ENCODE data around the gene OR51V1. TPM values are rescaled to one million over a fixed set of nuclear protein-coding genes. Genes with fewer than 3 reads are reported as not detected.

The OR51V1 gene
- total and polyA plus RNA-seq, 2 of the 13 experiments (the other 11 are each of a cell fraction or from before 2014, with no cell fraction given), result not detected

Other genes with a start within 250 kb of the OR51V1 start
- not detected in 2 replicates for gene OR51A2, start 245.0 kb downstream of the OR51V1 start, total RNA-seq (2016; rRNA removed; fragmentation: Illumina TruSeq; extraction: Trizol)
- gene OR51A2, start 245.0 kb downstream of the OR51V1 start, polyA plus RNA-seq (2011; rRNA removed), result not detected in 2 replicates
- gene OR51L1, start 205.8 kb downstream of the OR51V1 start, total RNA-seq (2016; rRNA removed; fragmentation: Illumina TruSeq; extraction: Trizol), result not detected in 2 replicates
- gene OR51L1, start 205.8 kb downstream of the OR51V1 start, polyA plus RNA-seq (2011; rRNA removed), result not detected in 2 replicates
- gene OR52J3, start 154.2 kb downstream of the OR51V1 start, total RNA-seq (2016; rRNA removed; fragmentation: Illumina TruSeq; extraction: Trizol), result not detected in 2 replicates
- not detected in 2 replicates for gene OR52J3, start 154.2 kb downstream of the OR51V1 start, polyA plus RNA-seq (2011; rRNA removed)
- not detected in 2 replicates for gene OR52E2, start 141.1 kb downstream of the OR51V1 start, total RNA-seq (2016; rRNA removed; fragmentation: Illumina TruSeq; extraction: Trizol)
- not detected in 2 replicates for gene OR52E2, start 141.1 kb downstream of the OR51V1 start, polyA plus RNA-seq (2011; rRNA removed)
- not detected in 2 replicates for gene OR52E1, start 131.1 kb downstream of the OR51V1 start, total RNA-seq (2016; rRNA removed; fragmentation: Illumina TruSeq; extraction: Trizol)
- not detected in 2 replicates for gene OR52E1, start 131.1 kb downstream of the OR51V1 start, polyA plus RNA-seq (2011; rRNA removed)
- not detected in 2 replicates for gene OR52A5, start 62.3 kb downstream of the OR51V1 start, total RNA-seq (2016; rRNA removed; fragmentation: Illumina TruSeq; extraction: Trizol)
- not detected in 2 replicates for gene OR52A5, start 62.3 kb downstream of the OR51V1 start, polyA plus RNA-seq (2011; rRNA removed)
- not detected in 2 replicates for gene OR52A1, start 45.9 kb downstream of the OR51V1 start, total RNA-seq (2016; rRNA removed; fragmentation: Illumina TruSeq; extraction: Trizol)
- gene OR52A1, start 45.9 kb downstream of the OR51V1 start, polyA plus RNA-seq (2011; rRNA removed), result not detected in 2 replicates
- not detected in 2 replicates for gene HBB, start 26.4 kb upstream of the OR51V1 start, total RNA-seq (2016; rRNA removed; fragmentation: Illumina TruSeq; extraction: Trizol)
- gene HBB, start 26.4 kb upstream of the OR51V1 start, polyA plus RNA-seq (2011; rRNA removed), result not detected in 2 replicates
- not detected in 2 replicates for gene HBD, start 33.8 kb upstream of the OR51V1 start, total RNA-seq (2016; rRNA removed; fragmentation: Illumina TruSeq; extraction: Trizol)
- gene HBD, start 33.8 kb upstream of the OR51V1 start, polyA plus RNA-seq (2011; rRNA removed), result not detected in 2 replicates
- gene HBG1, start 49.2 kb upstream of the OR51V1 start, total RNA-seq (2016; rRNA removed; fragmentation: Illumina TruSeq; extraction: Trizol), result not detected in 2 replicates
- not detected in 2 replicates for gene HBG1, start 49.2 kb upstream of the OR51V1 start, polyA plus RNA-seq (2011; rRNA removed)
- not detected in 2 replicates for gene HBG2, start 54.1 kb upstream of the OR51V1 start, total RNA-seq (2016; rRNA removed; fragmentation: Illumina TruSeq; extraction: Trizol)
- not detected in 2 replicates for gene HBG2, start 54.1 kb upstream of the OR51V1 start, polyA plus RNA-seq (2011; rRNA removed)
- 0.35 and 0.52 TPM in 2 replicates for gene HBE1, start 69.3 kb upstream of the OR51V1 start, total RNA-seq (2016; rRNA removed; fragmentation: Illumina TruSeq; extraction: Trizol)
- 0.24 and 0.31 TPM in 2 replicates for gene HBE1, start 69.3 kb upstream of the OR51V1 start, polyA plus RNA-seq (2011; rRNA removed)
- 0.11 and 0.22 TPM in 2 replicates for gene OR51B4, start 101.3 kb upstream of the OR51V1 start, total RNA-seq (2016; rRNA removed; fragmentation: Illumina TruSeq; extraction: Trizol)
- gene OR51B4, start 101.3 kb upstream of the OR51V1 start, polyA plus RNA-seq (2011; rRNA removed), result 0.07 and 0.33 TPM in 2 replicates
- gene OR51B2, start 123.6 kb upstream of the OR51V1 start, total RNA-seq (2016; rRNA removed; fragmentation: Illumina TruSeq; extraction: Trizol), result not detected in 2 replicates
- not detected in 2 replicates for gene OR51B2, start 123.6 kb upstream of the OR51V1 start, polyA plus RNA-seq (2011; rRNA removed)
- 0.18 and 0.20 TPM in 2 replicates for gene OR51B5, start 142.8 kb upstream of the OR51V1 start, total RNA-seq (2016; rRNA removed; fragmentation: Illumina TruSeq; extraction: Trizol)
- 0.16 TPM in 2 replicates for gene OR51B5, start 142.8 kb upstream of the OR51V1 start, polyA plus RNA-seq (2011; rRNA removed)
- gene OR51B6, start 150.8 kb upstream of the OR51V1 start, total RNA-seq (2016; rRNA removed; fragmentation: Illumina TruSeq; extraction: Trizol), result not detected in 2 replicates
- gene OR51B6, start 150.8 kb upstream of the OR51V1 start, polyA plus RNA-seq (2011; rRNA removed), result not detected in 2 replicates
- not detected in 2 replicates for gene OR51M1, start 183.1 kb upstream of the OR51V1 start, total RNA-seq (2016; rRNA removed; fragmentation: Illumina TruSeq; extraction: Trizol)
- gene OR51M1, start 183.1 kb upstream of the OR51V1 start, polyA plus RNA-seq (2011; rRNA removed), result not detected in 2 replicates
- not detected in 2 replicates for gene OR51Q1, start 221.4 kb upstream of the OR51V1 start, total RNA-seq (2016; rRNA removed; fragmentation: Illumina TruSeq; extraction: Trizol)
- gene OR51Q1, start 221.4 kb upstream of the OR51V1 start, polyA plus RNA-seq (2011; rRNA removed), result not detected in 2 replicates
- not detected in 2 replicates for gene OR51I1, start 240.8 kb upstream of the OR51V1 start, total RNA-seq (2016; rRNA removed; fragmentation: Illumina TruSeq; extraction: Trizol)
- gene OR51I1, start 240.8 kb upstream of the OR51V1 start, polyA plus RNA-seq (2011; rRNA removed), result 0.09 TPM in 1 of 2 replicates, not detected in the other
- gene OR51I2, start 248.6 kb upstream of the OR51V1 start, total RNA-seq (2016; rRNA removed; fragmentation: Illumina TruSeq; extraction: Trizol), result not detected in 2 replicates
- not detected in 2 replicates for gene OR51I2, start 248.6 kb upstream of the OR51V1 start, polyA plus RNA-seq (2011; rRNA removed)

All from HepG2 (cell line).